Trophoblast cell (in vitro differentiated cells and primary cell): ENCODE results near the gene CERS6.
A peak's percentile ranks its signal among the peaks of the same experiment; 100 is the strongest.

Experiments used
- DNase-seq, 2 donors: peaks; one replicate each; pipeline ENCODE4 v3.0.0-alpha.2; 2016
- H2AFZ ChIP-seq: 2 replicates; pipeline ENCODE4 v1.6.1; 2013; ENCODE audit warnings: low read length, moderate library complexity, mild to moderate bottlenecking; ENCODE audit not compliant: insufficient read depth, poor library complexity
- H2AK5ac ChIP-seq: 2 replicates; pipeline ENCODE4 v1.6.1; 2013; ENCODE audit warnings: mild to moderate bottlenecking, low read length
- H2BK120ac ChIP-seq: 2 replicates; pipeline ENCODE4 v1.6.1; 2013; ENCODE audit warnings: low read length, mild to moderate bottlenecking, moderate library complexity; ENCODE audit not compliant: insufficient read depth, poor library complexity
- H2BK12ac ChIP-seq: 2 replicates; pipeline ENCODE4 v1.6.1; 2013; ENCODE audit warnings: mild to moderate bottlenecking, low read length, moderate library complexity
- H2BK5ac ChIP-seq: 2 replicates; pipeline ENCODE4 v1.6.1; 2013; ENCODE audit warnings: low read length, low read depth, moderate library complexity, mild to moderate bottlenecking; ENCODE audit not compliant: poor library complexity
- H3K14ac ChIP-seq: 2 replicates; pipeline ENCODE4 v1.6.1; 2013; ENCODE audit warnings: mild to moderate bottlenecking, low read length
- H3K18ac ChIP-seq: 2 replicates; pipeline ENCODE4 v1.6.1; 2013; ENCODE audit warnings: mild to moderate bottlenecking, low read length
- H3K23ac ChIP-seq: 2 replicates; pipeline ENCODE4 v1.6.1; 2013; ENCODE audit warnings: low read length
- H3K27ac ChIP-seq: 2 replicates; pipeline ENCODE4 v1.5.1; 2013; ENCODE audit warnings: low read depth, mild to moderate bottlenecking, inconsistent platforms, low read length, moderate library complexity
- H3K27me3 ChIP-seq: 2 replicates; pipeline ENCODE4 v1.6.1; 2013; ENCODE audit warnings: inconsistent platforms, mild to moderate bottlenecking, low read length, moderate library complexity; ENCODE audit not compliant: insufficient read depth
- H3K36me3 ChIP-seq, 2 experiments: 1 replicate in 1 of 2; 2 replicates in 1 of 2; pipeline ENCODE4 v1.6.1; 2013; ENCODE audit warnings: low read length in 2 of 2, mild to moderate bottlenecking in 2 of 2, moderate library complexity in 1 of 2; ENCODE audit not compliant: insufficient read depth in 2 of 2, control insufficient read depth in 1 of 2
- H3K4ac ChIP-seq: 2 replicates; pipeline ENCODE4 v1.6.1; 2013; ENCODE audit warnings: low read depth, mild to moderate bottlenecking, low read length, moderate library complexity
- H3K4me1 ChIP-seq, 2 experiments: 1 replicate in 1 of 2; 2 replicates in 1 of 2; pipeline ENCODE4 v1.6.1; 2013; ENCODE audit warnings: low read length in 2 of 2, mild to moderate bottlenecking in 2 of 2, moderate library complexity in 1 of 2; ENCODE audit not compliant: insufficient read depth in 2 of 2, control insufficient read depth in 1 of 2
- H3K4me2 ChIP-seq: 2 replicates; pipeline ENCODE4 v1.6.1; 2013; ENCODE audit warnings: inconsistent platforms, mild to moderate bottlenecking, low read length, moderate library complexity
- H3K4me3 ChIP-seq: 2 replicates; pipeline ENCODE4 v1.5.1; 2013; ENCODE audit warnings: mild to moderate bottlenecking, low read depth, low read length, inconsistent platforms
- H3K79me1 ChIP-seq: one replicate; pipeline ENCODE4 v1.6.1; 2013; ENCODE audit warnings: low read length
- H3K79me2 ChIP-seq: 2 replicates; pipeline ENCODE4 v1.6.1; 2013; ENCODE audit warnings: low read length, mild to moderate bottlenecking; ENCODE audit not compliant: control insufficient read depth, insufficient read depth, poor library complexity
- H3K9ac ChIP-seq: 2 replicates; pipeline ENCODE4 v1.6.1; 2013; ENCODE audit warnings: mild to moderate bottlenecking, low read length
- H3K9me3 ChIP-seq: 2 replicates; pipeline ENCODE4 v1.6.1; 2013; ENCODE audit warnings: low read depth, mild to moderate bottlenecking, control low read depth, inconsistent platforms, low read length; ENCODE audit not compliant: insufficient read depth
- H4K12ac ChIP-seq: 2 replicates; pipeline ENCODE4 v1.6.1; 2013; ENCODE audit warnings: low read depth, mild to moderate bottlenecking, low read length, moderate library complexity
- H4K8ac ChIP-seq: 2 replicates; pipeline ENCODE4 v1.6.1; 2013; ENCODE audit warnings: low read depth, mild to moderate bottlenecking, low read length, moderate library complexity
- H4K91ac ChIP-seq: one replicate; pipeline ENCODE4 v1.6.1; 2013; ENCODE audit warnings: low read depth, mild to moderate bottlenecking, low read length, moderate library complexity
- WGBS: extraction: QIAGEN DNeasy Blood & Tissue Kit; methylation state at CpG from one replicate; pipeline ENCODE4 v1.1.7; 2013; ENCODE audit warnings: missing lambda C conversion rate; ENCODE audit not compliant: insufficient read length, insufficient coverage; ENCODE audit errors: extremely low coverage; 5-methylcytosine and 5-hydroxymethylcytosine counted together

Gene CERS6

GRCh38 chr2:168687314-168687713 lies 231.2 kb downstream of the CERS6 start:
- Histone ChIP-seq H3K4me1 (peaks cover 2 to 8% of the 10 kb centered on the region in 2 experiments), H3K27ac (no peak overlapping the region), H2AK5ac (no peak overlapping the region), H3K27me3 (no peaks in the 10 kb centered on the region), H3K79me1 (no peaks in the 10 kb centered on the region), H3K4ac (no peak overlapping the region), H3K23ac (no peak overlapping the region), H2BK5ac (no peak overlapping the region), H3K14ac (no peak overlapping the region), H3K36me3 (no peaks in the 10 kb centered on the region), H4K8ac (no peak overlapping the region), H4K91ac (no peak overlapping the region), H4K12ac (no peak overlapping the region), H3K9ac (no peak overlapping the region), H3K79me2 (no peaks in the 10 kb centered on the region), H3K4me3 (no peak overlapping the region), H2BK120ac (no peak overlapping the region), H3K9me3 (no peaks in the 10 kb centered on the region), H3K4me2 (no peak overlapping the region), H2AFZ (no peak overlapping the region), H2BK12ac (no peak overlapping the region), H3K18ac (no peak overlapping the region)
- WGBS, result no CpG with 5 or more reads among the region's 3 CpGs
- DNase-seq, result peak in 1 of 2 donors; percentile 29

GRCh38 chr2:168690381-168690885 lies 234.4 kb downstream of the CERS6 start:
- peaks cover 2 to 5% of the 10 kb centered on the region in 2 experiments for H3K4me1 ChIP-seq
- H3K27ac ChIP-seq, result no peak overlapping the region
- H3K4me2 ChIP-seq, result no peak overlapping the region
- H3K4me3 ChIP-seq, result no peak overlapping the region
- H3K14ac ChIP-seq, result no peak overlapping the region
- no peak overlapping the region for H3K18ac ChIP-seq
- H3K79me1 ChIP-seq, result no peaks in the 10 kb centered on the region
- no peak overlapping the region for H4K12ac ChIP-seq
- H3K23ac ChIP-seq, result no peak overlapping the region
- no peak overlapping the region for H3K9ac ChIP-seq
- WGBS, result no CpG with 5 or more reads among the region's 1 CpG
- H2BK12ac ChIP-seq, result no peak overlapping the region
- H3K36me3 ChIP-seq, result no peaks in the 10 kb centered on the region
- H3K79me2 ChIP-seq, result no peaks in the 10 kb centered on the region
- H2BK5ac ChIP-seq, result no peak overlapping the region
- no peak overlapping the region for H2AK5ac ChIP-seq
- H3K27me3 ChIP-seq, result no peaks in the 10 kb centered on the region
- no peak overlapping the region for H3K4ac ChIP-seq
- H3K9me3 ChIP-seq, result no peaks in the 10 kb centered on the region
- DNase-seq, result no peak
- H4K8ac ChIP-seq, result no peak overlapping the region
- no peak overlapping the region for H4K91ac ChIP-seq
- H2BK120ac ChIP-seq, result no peak overlapping the region
- no peak overlapping the region for H2AFZ ChIP-seq

GRCh38 chr2:168691221-168691620 lies 235.1 kb downstream of the CERS6 start:
- H3K4ac ChIP-seq, result no peak overlapping the region
- no peaks in the 10 kb centered on the region for H3K79me2 ChIP-seq
- H3K4me3 ChIP-seq, result no peak overlapping the region
- H3K14ac ChIP-seq, result no peak overlapping the region
- H2BK120ac ChIP-seq, result no peak overlapping the region
- no peaks in the 10 kb centered on the region for H3K27me3 ChIP-seq
- no peak overlapping the region for H2BK5ac ChIP-seq
- no peak overlapping the region for H4K91ac ChIP-seq
- H3K36me3 ChIP-seq, result no peaks in the 10 kb centered on the region
- H3K18ac ChIP-seq, result no peak overlapping the region
- peak overlapping the region; percentile 18 for H3K27ac ChIP-seq
- no peak overlapping the region for H2BK12ac ChIP-seq
- no peak overlapping the region for H3K23ac ChIP-seq
- WGBS, result no CpG with 5 or more reads among the region's 1 CpG
- H3K79me1 ChIP-seq, result no peaks in the 10 kb centered on the region
- no peak overlapping the region for H2AK5ac ChIP-seq
- H2AFZ ChIP-seq, result no peak overlapping the region
- peaks cover 2 to 5% of the 10 kb centered on the region in 2 experiments for H3K4me1 ChIP-seq
- peak overlapping the region; percentile 20 for H3K4me2 ChIP-seq
- no peak for DNase-seq
- H4K8ac ChIP-seq, result no peak overlapping the region
- no peak overlapping the region for H3K9ac ChIP-seq
- no peaks in the 10 kb centered on the region for H3K9me3 ChIP-seq
- H4K12ac ChIP-seq, result no peak overlapping the region

- Histone ChIP-seq H3K4ac (no peak overlapping the region), H3K36me3 (no peaks in the 10 kb centered on the region)
- WGBS, result no CpG with 5 or more reads among the region's 4 CpGs
Measured at GRCh38 chr2:168692132-168692744, 236.2 kb downstream of the CERS6 start.

More at GRCh38 chr2:168692132-168692744, 236.2 kb downstream of the CERS6 start:
- H3K4me1 ChIP-seq, result peaks cover 2 to 5% of the 10 kb centered on the region in 2 experiments
- no peaks in the 10 kb centered on the region for H3K79me2 ChIP-seq
- no peaks in the 10 kb centered on the region for H3K9me3 ChIP-seq
- H4K91ac ChIP-seq, result no peak overlapping the region
- no peaks in the 10 kb centered on the region for H3K79me1 ChIP-seq
- no peak overlapping the region for H3K14ac ChIP-seq
- no peak overlapping the region for H3K9ac ChIP-seq
- H3K27ac ChIP-seq, result no peak overlapping the region
- H2AFZ ChIP-seq, result no peak overlapping the region
- H2AK5ac ChIP-seq, result no peak overlapping the region
- no peak overlapping the region for H3K23ac ChIP-seq
- H3K4me3 ChIP-seq, result no peak overlapping the region
- no peak overlapping the region for H4K12ac ChIP-seq
- no peak overlapping the region for H4K8ac ChIP-seq
- no peak overlapping the region for H3K4me2 ChIP-seq
- no peak overlapping the region for H2BK5ac ChIP-seq
- H3K18ac ChIP-seq, result no peak overlapping the region
- no peaks in the 10 kb centered on the region for H3K27me3 ChIP-seq
- H2BK12ac ChIP-seq, result no peak overlapping the region
- H2BK120ac ChIP-seq, result no peak overlapping the region
- no peak for DNase-seq
